Measurements from ENCODE around the gene TAF11L4. TPM values are rescaled to one million over a fixed set of nuclear protein-coding genes. Genes with fewer than 3 reads are reported as not detected.
"Not testable (repeated sequence)": the region's sequence is repeated elsewhere in the genome, so short reads cannot be mapped to it uniquely, and the experiment has no call there.

TAF11L4 gene
- total RNA-seq: not detected
- long read RNA-seq: 0 reads

- ATAC-seq; H3K4me3 ChIP-seq; H3K27me3 ChIP-seq; H3K4me1 ChIP-seq; DNase-seq; intact Hi-C loops (cut with DNase I); H3K36me3 ChIP-seq; H3K27ac ChIP-seq; H3K9me3 ChIP-seq: not testable (repeated sequence)
- no CpG with 5 or more reads among the region's 15 CpGs for WGBS (ENCODE audit: insufficient coverage, low coverage, low lambda C conversion rate, missing lambda C conversion rate)
These were observed at the start of gene TAF11L4 for GRCh38 chr5:17521501-17521900. Gene TAF11L4, plus strand, starts transcription at chr5:17521801.

- H3K27ac ChIP-seq; H3K27me3 ChIP-seq; intact Hi-C loops (cut with DNase I); H3K4me3 ChIP-seq; H3K9me3 ChIP-seq; H3K4me1 ChIP-seq; H3K36me3 ChIP-seq; ATAC-seq; DNase-seq: not testable (repeated sequence)
These were observed 46.5 kb upstream of the TAF11L4 start for GRCh38 chr5:17475064-17475463.

DNA sequence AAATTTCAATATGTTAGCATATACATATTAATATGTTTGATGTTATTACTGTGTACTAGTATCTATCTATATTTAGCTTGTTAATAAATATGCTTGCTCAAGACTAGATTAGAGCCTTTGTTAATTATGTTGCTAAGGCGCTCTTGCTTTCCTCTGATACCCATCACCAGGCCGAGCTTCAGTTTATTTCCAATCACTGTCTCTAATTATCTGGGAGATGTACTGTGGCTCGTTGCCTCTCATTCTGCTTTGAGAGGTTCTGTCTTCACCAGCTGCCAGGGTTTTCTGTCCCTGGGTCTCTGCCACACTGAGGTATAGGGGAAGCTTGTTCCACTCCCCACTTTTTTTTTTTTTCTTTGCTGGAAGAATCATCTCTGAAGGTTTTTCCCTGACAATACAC is 44.6 kb upstream of the TAF11L4 start:
- no peaks in the 10 kb centered on the region for H3K4me1 ChIP-seq
- H3K4me3 ChIP-seq: no peak overlapping the region
- TF ChIP-seq POLR2A (IDR thresholded peaks at IDR 0.05): no peak
- no peak for TF ChIP-seq CTCF (IDR thresholded peaks at IDR 0.05)
- DNase-seq: no peak
- no peaks in the 10 kb centered on the region for H3K9me3 ChIP-seq
- WGBS (ENCODE audit: insufficient coverage, low coverage, low lambda C conversion rate, missing lambda C conversion rate): 73% methylated on average over 3 of the region's 3 CpGs
- ATAC-seq: no peak
- no peaks in the 10 kb centered on the region for H3K27me3 ChIP-seq
- intact Hi-C loops (cut with DNase I): no loop called here
- H3K27ac ChIP-seq: no peak overlapping the region
- H3K36me3 ChIP-seq: no peaks in the 10 kb centered on the region

- TF ChIP-seq CTCF (IDR thresholded peaks at IDR 0.05): no peak
- TF ChIP-seq POLR2A (IDR thresholded peaks at IDR 0.05): no peak
- H3K27ac ChIP-seq: no peak overlapping the region
- intact Hi-C loops (cut with DNase I): no loop called here
- no peaks in the 10 kb centered on the region for H3K4me1 ChIP-seq
- H3K27me3 ChIP-seq: no peaks in the 10 kb centered on the region
- H3K4me3 ChIP-seq: no peak overlapping the region
- WGBS (ENCODE audit: insufficient coverage, low coverage, low lambda C conversion rate, missing lambda C conversion rate): 57% methylated on average over 7 of the region's 7 CpGs
- DNase-seq: no peak
- no peak for ATAC-seq
- no peaks in the 10 kb centered on the region for H3K36me3 ChIP-seq
- no peaks in the 10 kb centered on the region for H3K9me3 ChIP-seq
These were observed 43.9 kb upstream of the TAF11L4 start for GRCh38 chr5:17477573-17478265.

DNA sequence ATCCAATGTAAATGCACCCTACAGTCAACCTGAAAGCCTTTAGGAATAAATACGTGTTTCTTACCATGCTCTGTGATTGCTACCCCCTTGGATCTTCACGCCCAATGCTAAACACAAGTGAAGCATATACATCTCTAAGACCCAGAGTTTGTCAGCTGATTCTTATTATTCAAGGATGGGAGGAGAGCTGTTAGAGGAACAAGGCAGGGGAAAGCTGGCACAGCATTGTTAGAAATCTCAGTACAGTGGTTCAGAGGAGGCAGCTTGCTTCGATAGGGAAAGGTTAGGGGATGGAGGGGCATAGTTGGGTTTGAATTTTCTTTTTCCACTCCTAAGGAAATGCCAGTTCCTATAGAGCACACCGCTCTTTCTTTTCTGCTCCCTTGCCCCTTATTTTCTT is 40.2 kb upstream of the TAF11L4 start:
- 51% methylated on average over 4 of the region's 4 CpGs for whole genome bisulfite sequencing (ENCODE audit: insufficient coverage, low coverage, low lambda C conversion rate, missing lambda C conversion rate)
- no peak overlapping the region for H3K27ac ChIP-seq
- H3K4me1 ChIP-seq: no peaks in the 10 kb centered on the region
- no peak for DNase-seq
- no peaks in the 10 kb centered on the region for H3K36me3 ChIP-seq
- no peak overlapping the region for H3K4me3 ChIP-seq
- intact Hi-C loops (cut with DNase I): no loop called here
- no peaks in the 10 kb centered on the region for H3K27me3 ChIP-seq
- TF ChIP-seq CTCF (IDR thresholded peaks at IDR 0.05): no peak
- no peak for TF ChIP-seq POLR2A (IDR thresholded peaks at IDR 0.05)
- ATAC-seq: no peak
- H3K9me3 ChIP-seq: no peaks in the 10 kb centered on the region

DNA sequence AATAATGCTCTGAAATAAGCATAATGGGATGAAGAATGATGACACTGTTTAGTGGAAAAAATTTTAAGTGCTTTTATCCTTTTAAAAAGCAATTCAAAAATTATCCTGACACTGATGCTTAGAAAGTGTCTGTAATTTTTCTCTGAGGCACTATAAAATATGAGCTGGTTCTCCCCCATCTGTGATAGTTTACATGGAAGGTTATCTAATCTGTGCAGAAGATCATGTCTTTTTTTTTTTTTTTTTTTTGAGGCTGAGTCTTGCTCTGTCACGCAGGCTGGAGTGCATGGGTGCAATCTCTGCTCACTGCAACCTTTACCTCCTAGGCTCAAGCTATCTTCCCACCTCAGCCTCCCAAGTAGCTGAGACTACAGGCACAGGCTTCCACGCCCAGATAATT is 38.8 kb upstream of the TAF11L4 start:
- Histone ChIP-seq H3K27ac (no peak overlapping the region), H3K9me3 (no peaks in the 10 kb centered on the region), H3K4me3 (no peak overlapping the region), H3K36me3 (no peaks in the 10 kb centered on the region), H3K4me1 (no peaks in the 10 kb centered on the region), H3K27me3 (no peaks in the 10 kb centered on the region)
- intact Hi-C loops (cut with DNase I): no loop called here
- ATAC-seq (no peak), DNase-seq (no peak)
- TF ChIP-seq CTCF (IDR thresholded peaks at IDR 0.05): no peak
- TF ChIP-seq POLR2A (IDR thresholded peaks at IDR 0.05): no peak
- WGBS (ENCODE audit: insufficient coverage, low coverage, low lambda C conversion rate, missing lambda C conversion rate): 34% methylated on average over 2 of the region's 2 CpGs

GRCh38 chr5:17486464-17487173 is 35.0 kb upstream of the TAF11L4 start:
- 82% methylated on average over 8 of the region's 10 CpGs for WGBS (ENCODE audit: insufficient coverage, low coverage, low lambda C conversion rate, missing lambda C conversion rate)

More at GRCh38 chr5:17486464-17487173, 35.0 kb upstream of the TAF11L4 start:
- H3K36me3 ChIP-seq; H3K4me1 ChIP-seq; H3K27ac ChIP-seq; ATAC-seq; H3K4me3 ChIP-seq; H3K27me3 ChIP-seq; DNase-seq; intact Hi-C loops (cut with DNase I); H3K9me3 ChIP-seq: not testable (repeated sequence)

All from right lobe of liver (tissue), 6 donors.